HG02763 (cell line): Measurements from ENCODE around the gene ZNF202.

ENCODE experiments used
- ATAC-seq: cut with Tn5 transposase; IDR thresholded peaks from one replicate; pipeline ENCODE4 v1.9.1; 2021; ENCODE audit warnings: mild to moderate bottlenecking, moderate library complexity; ENCODE audit not compliant: unreplicated experiment

ZNF202 gene

DNA sequence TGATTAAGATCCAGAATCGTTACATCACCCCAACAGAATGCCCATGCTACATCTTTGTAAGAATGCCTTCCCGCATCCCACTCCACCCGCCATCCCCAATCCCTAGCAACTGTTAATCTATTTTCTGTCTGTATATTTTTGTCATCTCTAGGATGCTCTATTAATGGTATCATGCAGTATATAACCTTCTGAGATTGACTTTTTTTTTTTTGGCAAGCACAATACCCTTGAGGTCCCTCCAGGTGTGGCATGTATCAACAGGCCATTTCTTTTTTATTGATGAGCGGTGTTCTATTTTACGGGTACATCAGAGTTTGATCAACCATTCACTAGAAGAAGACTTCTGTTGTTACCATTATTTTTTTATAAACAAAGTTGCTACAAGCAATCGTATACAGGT lies 56.9 kb downstream of the ZNF202 start:
- ATAC-seq = no peak

DNA sequence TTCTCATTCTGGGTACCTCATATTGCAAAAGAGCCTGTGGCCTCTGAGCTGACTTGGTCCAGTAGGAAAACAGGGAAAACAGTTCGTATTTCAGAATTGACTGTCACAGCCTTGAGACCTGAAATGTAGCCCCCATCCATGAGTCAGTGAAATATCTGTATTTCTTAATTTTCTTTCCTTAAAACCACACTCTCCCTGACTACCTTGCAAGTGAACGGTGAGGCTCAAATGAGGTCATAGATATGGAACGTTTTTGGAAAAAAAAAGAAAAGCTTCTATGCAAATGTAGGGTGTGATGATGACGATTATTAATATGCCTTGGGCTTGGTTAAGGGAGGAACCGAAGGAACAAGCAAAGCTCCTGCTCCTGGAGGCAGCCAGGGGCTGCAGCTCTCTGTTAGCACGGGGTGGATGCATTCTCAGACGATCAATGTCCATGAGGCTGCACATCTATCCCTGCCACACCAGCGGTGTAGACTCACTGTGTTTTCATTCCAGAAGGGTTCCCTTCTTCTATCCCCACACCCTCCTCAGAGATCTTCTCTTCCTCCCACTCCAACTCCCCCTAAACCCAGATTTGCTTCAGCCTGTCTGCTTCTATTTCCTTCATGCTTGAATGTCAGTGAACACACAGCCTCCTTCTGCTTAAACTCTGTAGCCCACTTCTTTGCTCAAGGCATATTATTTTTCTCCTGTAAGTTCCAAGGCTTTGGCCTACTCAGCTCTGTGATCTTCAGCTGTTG lies 57.9 kb downstream of the ZNF202 start:
- no peak for ATAC-seq

DNA sequence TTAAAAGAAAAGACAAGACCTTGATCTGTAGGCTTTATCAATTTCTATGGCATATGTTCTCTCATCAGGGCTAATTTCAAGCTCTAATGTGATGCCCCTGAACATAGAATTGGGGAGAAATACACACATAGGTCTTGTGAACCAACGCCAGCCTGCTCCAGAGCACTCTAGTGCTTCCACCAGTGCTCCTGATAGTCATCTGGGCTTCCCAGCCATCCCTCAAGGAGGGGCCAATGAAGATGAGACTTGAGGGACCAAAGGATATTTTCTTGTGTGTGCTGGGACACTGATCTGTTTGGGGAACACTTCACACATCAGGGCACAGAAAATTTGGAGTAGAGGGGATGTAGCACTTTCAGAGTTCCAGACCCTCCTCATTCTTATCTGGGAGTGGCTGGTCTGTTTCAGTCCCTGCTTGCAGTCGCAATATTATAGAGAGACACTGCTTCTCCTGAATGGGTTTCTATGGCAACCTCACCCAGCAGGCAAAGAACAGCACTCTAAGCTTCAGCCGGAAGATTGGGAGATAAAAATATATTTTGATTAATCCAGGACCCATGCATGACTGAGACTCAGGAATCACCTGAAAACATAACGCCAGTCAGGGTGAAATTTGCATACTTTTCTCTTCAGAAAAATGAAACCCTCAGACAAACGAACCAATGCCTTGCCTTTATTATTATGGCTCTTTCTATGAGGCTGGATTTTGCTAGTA lies 58.6 kb downstream of the ZNF202 start:
- ATAC-seq = no peak

DNA sequence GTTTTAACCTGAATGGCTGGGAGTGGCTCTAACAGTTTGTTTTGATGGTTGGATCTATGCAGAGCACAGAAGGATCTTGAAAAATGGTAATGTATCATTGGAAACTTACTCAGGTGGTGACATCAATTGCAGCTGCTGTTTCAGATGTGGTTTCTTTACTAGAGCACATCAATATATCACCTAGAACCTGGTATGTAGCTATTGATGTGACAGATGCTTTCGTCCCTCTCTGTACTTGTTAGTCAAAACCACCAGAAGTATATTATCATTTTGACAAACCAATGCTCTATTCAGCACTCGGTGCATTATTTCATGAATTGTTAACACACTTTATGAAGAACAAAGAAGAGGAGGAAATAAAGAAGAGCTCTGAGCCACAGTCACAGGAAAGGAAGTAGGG lies 60.4 kb downstream of the ZNF202 start:
- no peak for ATAC-seq

DNA sequence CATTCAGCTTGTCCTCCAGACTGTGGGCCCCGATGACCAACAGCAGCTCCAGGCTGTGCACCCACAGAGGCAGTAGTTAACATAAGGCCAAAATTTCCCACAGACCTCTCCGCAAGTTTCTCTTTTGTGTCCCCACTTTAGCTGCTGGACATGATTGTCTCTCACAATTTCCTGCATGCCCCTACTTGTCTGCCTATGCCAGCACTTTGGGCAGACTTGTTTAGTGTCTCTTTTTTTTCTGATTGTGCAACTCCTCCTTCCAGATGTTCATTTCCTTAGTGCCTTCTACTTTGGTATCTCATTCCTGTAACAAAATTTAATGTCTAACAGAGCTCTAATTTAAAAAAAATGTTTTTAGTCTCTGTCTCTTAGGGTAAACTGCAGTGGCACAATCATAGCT lies 63.2 kb downstream of the ZNF202 start:
- no peak for ATAC-seq

DNA sequence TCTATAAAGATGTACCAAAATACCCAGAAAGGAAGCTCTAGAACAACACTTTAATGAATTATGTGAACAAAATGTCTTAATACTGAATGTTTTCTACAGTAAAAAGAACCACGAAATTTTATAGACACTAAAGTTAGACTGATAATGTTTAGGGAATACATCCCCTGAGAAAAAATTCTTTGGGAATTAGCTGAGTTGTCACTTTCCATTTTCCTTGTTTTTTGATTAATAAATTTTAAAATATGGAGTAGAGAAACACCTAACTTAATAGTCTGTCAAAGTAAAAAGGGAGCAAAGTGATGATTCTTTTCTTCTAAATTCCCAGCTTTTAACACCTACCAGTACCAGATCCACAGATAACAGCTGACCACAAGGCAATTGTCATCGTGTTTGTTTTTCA lies 64.0 kb downstream of the ZNF202 start:
- ATAC-seq = no peak

DNA sequence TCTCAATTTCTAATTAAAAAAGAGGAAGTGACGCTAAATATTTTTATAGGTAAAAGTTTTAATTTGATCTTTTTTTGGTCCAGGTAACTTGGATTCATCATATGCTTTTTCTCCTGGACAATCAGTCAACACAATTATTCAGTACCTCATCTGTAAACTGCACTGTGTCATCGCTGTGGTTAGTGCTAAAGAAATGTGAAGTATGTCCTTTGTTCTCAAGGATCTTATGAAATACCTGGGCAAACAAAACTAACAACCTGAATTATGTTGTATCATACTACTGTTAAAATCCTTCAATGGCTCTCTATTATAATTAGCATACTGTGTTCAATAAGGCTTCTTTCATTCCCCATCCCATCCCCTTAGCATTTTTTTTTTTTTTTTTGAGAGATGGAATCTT lies 67.2 kb downstream of the ZNF202 start:
- no peak for ATAC-seq
